ENCODE data around the gene SLX9. TPM values are rescaled to one million over a fixed set of nuclear protein-coding genes. Genes with fewer than 3 reads are reported as not detected.

SLX9 gene
- total RNA-seq, 4 donors from 2014 or later: 7.5 to 16.4 (median 10.5) TPM

DNA sequence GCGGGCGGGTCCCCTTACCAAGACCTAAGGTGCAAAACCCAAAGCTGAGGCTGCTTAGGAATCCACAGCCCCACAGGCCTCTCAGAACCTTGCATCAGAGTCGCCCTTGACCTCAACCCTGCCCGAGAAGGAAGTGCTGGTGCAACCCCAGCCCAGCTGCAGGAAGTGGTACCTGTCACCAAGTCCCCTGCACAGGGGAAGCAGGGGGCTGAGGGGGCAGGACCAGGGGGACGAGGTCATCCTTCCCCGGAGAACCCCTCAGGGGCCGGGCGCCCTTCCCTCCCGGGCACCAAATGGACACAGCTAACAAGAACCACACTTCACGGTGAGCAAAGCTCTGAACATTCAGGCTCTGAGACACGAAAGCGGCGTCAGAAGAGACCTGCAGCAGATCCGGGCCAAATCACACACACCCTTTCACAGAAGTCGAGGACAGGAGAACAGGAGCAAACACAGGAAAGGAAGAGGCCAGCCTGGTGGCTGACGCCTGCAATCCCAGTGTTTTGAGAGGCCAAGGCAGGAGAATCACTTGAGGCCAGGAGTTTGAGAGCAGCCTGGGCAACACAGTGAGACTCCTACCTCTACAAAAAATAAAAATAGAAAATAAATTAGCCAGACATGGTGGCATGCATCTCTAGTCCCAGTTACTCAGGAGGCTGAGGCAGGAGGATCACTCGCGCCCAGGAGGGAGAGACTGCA is 25.5 kb upstream of the SLX9 start:
- TF ChIP-seq, protein P1, sequence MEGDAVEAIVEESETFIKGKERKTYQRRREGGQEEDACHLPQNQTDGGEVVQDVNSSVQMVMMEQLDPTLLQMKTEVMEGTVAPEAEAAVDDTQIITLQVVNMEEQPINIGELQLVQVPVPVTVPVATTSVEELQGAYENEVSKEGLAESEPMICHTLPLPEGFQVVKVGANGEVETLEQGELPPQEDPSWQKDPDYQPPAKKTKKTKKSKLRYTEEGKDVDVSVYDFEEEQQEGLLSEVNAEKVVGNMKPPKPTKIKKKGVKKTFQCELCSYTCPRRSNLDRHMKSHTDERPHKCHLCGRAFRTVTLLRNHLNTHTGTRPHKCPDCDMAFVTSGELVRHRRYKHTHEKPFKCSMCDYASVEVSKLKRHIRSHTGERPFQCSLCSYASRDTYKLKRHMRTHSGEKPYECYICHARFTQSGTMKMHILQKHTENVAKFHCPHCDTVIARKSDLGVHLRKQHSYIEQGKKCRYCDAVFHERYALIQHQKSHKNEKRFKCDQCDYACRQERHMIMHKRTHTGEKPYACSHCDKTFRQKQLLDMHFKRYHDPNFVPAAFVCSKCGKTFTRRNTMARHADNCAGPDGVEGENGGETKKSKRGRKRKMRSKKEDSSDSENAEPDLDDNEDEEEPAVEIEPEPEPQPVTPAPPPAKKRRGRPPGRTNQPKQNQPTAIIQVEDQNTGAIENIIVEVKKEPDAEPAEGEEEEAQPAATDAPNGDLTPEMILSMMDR (IDR thresholded peaks at IDR 0.05; ENCODE audit: low read depth): no peak

DNA sequence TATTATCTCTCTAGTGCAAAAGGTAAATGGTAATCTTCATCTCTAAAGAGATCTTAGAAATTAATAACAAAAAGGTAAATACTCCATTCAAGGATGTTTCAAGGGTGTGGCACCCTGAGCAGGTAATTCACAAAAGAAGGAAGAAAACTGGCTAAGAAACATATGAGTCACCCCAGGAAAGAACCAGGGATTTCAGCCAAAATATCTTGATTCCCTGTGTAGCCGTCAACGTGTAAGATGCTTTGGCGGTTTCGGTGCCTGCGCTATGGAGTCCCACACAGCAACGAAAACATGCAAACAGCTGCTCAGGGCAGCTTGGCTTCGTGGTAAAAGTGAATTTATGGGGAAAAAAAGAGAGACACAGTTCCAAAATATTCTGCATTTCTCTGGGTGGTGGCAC is 22.9 kb upstream of the SLX9 start:
- TF ChIP-seq, protein P1 (IDR thresholded peaks at IDR 0.05; ENCODE audit: low read depth): no peak

DNA sequence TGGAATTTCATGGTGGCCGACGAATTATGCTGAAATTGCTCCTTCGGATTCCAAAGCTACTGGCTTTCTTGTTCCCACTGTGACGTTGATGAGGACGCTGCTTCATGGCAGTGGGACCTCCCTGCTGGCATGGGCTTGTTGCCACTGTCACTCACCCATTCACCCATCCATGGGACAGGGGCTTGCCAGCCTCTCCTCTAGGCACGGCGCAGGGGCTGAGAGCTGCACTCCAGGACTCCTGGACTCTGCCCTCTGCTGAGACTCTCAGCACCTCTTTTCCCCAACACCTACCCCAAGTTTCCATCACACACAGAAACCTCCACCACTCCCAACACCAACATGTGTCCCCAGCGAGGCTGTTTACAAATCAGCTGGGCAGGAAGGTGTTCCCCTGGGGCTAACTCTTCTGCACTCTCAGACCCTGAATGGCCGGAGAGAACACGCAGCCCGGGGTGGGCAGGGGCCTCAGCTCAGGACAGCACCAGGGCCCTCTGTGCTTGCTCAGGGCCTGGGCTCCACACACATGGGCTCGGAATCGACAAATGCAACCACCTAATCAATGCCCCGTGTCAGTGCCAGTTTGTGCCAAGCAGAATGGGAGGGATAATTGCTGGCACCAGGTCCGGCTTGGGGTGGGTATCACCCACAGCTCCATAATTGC is 22.3 kb upstream of the SLX9 start:
- TF ChIP-seq, protein P1 (IDR thresholded peaks at IDR 0.05; ENCODE audit: low read depth): no peak

GRCh38 chr21:44918107-44918470 is 21.7 kb upstream of the SLX9 start:
- TF ChIP-seq, protein P1 (IDR thresholded peaks at IDR 0.05; ENCODE audit: low read depth): no peak

- TF ChIP-seq, protein P1 (IDR thresholded peaks at IDR 0.05; ENCODE audit: low read depth): no peak
Observed at GRCh38 chr21:44918581-44919033, 21.2 kb upstream of the SLX9 start.

DNA sequence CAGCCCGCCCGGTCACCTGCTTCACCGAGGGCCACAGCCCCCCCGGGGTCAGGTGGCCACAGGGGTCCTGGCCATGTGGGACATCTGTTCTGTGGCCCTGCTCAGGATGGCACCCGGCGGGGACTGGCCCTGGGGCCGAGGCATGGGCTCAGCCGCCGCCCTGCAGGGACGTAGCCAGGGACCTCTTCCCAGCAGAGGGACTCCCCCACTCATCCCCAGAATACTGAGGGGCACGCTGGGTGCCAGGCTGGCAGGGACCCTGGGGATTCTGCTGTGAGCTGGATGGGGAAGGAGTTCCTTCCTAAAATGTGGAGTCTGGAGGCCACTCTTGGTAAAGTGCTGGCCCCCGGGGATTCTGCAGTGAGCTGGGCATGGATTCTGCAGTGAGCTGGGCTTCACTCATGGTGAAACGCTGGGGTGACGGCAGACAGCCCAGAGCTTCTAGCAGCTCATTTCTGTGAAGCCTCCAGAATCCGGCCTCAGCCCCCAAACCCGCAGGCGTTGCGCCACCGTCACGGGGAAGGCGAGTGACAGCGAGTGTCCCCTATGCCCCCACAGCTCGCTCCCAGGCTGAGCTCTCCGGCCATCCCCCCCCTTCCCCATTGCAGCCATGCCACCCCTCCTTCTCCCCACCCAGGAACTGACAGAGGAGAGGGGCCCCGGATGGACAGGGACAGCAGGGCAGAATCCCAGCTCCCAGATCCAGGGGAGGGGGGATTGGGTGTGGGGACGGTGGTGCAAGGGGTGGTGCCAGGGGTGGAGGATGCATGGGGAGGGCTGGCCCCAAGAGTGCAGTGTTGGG is 20.5 kb upstream of the SLX9 start:
- TF ChIP-seq, protein P1 (IDR thresholded peaks at IDR 0.05; ENCODE audit: low read depth): no peak
